GM12878 (cell line): ENCODE measurements around the gene TMEM150B. TPM values are rescaled to one million over a fixed set of nuclear protein-coding genes. Genes with fewer than 3 reads are reported as not detected.

ENCODE experiments used
- ATAC-seq: fragments of 200-7000 bp; cut with Tn5 transposase; 3 replicates; pipeline ENCODE4 v1.9.1; 2020; ENCODE audit warnings: mild to moderate bottlenecking, moderate library complexity
- BruUV-seq: library from RNA; stranded (reverse); fragments of 400-500 nt; replicated peaks from 2 replicates; lab custom pipeline; 2021; lab: Mats Ljungman, UMichigan
- CTCF ChIA-PET: fragments of 300-600 bp; sonication (Branson Sonifier 250); formaldehyde crosslinking; extraction: SDS; loops from one replicate; lab custom pipeline; 2021; ENCODE audit warnings: inconsistent platforms; lab: Yijun Ruan, JAX
- POLR2A ChIA-PET: fragments of 350-600 bp; formaldehyde crosslinking; extraction: SDS; loops from one replicate; lab custom pipeline; 2021; ENCODE audit warnings: inconsistent platforms; lab: Charles Lee
- RAD21 ChIA-PET: fragments of 300-600 bp; sonication (Branson Sonifier 250); formaldehyde crosslinking; loops from one replicate; lab custom pipeline; 2023; ENCODE audit warnings: antibody characterized with exemption; ENCODE audit not compliant: unreplicated experiment; lab: Charles Lee
- SMC1A ChIA-PET: fragments of 300-600 bp; sonication (Branson Sonifier 250); formaldehyde crosslinking; loops from one replicate; lab custom pipeline; 2023; ENCODE audit not compliant: unreplicated experiment, uncharacterized antibody; lab: Charles Lee
- DNase-seq: peaks from one replicate; pipeline ENCODE4 v3.0.0-alpha.2; 2011; ENCODE audit warnings: low read depth, low spot score
- FAIRE-seq: peaks from 3 replicates; lab custom pipeline; 2011; peaks lifted over from hg19 to GRCh38; lab: Jason Lieb, UNC
- H2AFZ ChIP-seq: 2 replicates; pipeline ENCODE4 v1.6.0; 2011; ENCODE audit warnings: low read depth, low read length, control low read depth; ENCODE audit not compliant: control insufficient read depth
- H3K27ac ChIP-seq: 2 replicates; pipeline ENCODE4 v1.5.1; 2011; ENCODE audit warnings: control low read depth; ENCODE audit not compliant: control insufficient read depth, insufficient read depth
- H3K27me3 ChIP-seq, 2 experiments: replicated peaks in 1 of 2; 2 replicates each; pipeline versions ENCODE4 v1.6.0 to v1.6.1; 2011; ENCODE audit warnings: low read length in 1 of 2; ENCODE audit not compliant: control insufficient read depth in 2 of 2, insufficient read depth in 2 of 2
- H3K36me3 ChIP-seq, 2 experiments: 2 replicates each; pipeline ENCODE4 v1.5.1; 2011; ENCODE audit warnings: low read length in 1 of 2; ENCODE audit not compliant: control insufficient read depth in 2 of 2, insufficient read depth in 2 of 2
- H3K4me1 ChIP-seq: 2 replicates; pipeline ENCODE4 v1.6.1; 2011; ENCODE audit warnings: mild to moderate bottlenecking, low read length, moderate library complexity, mixed read lengths; ENCODE audit not compliant: control insufficient read depth, insufficient read depth
- H3K4me2 ChIP-seq: 2 replicates; pipeline ENCODE4 v1.6.0; 2011; ENCODE audit warnings: control low read depth; ENCODE audit not compliant: control insufficient read depth, insufficient read depth
- H3K4me3 ChIP-seq: fragments of 200-600 bp; sonication (generic); 2 replicates; pipeline ENCODE4 v1.5.1; 2016
- H3K79me2 ChIP-seq: 2 replicates; pipeline ENCODE4 v1.6.0; 2011; ENCODE audit warnings: low read length; ENCODE audit not compliant: control insufficient read depth, insufficient read depth
- H3K9ac ChIP-seq: 2 replicates; pipeline ENCODE4 v1.8.0; 2011; ENCODE audit warnings: low read length, control low read depth, mixed read lengths; ENCODE audit not compliant: control insufficient read depth, insufficient read depth
- H3K9me3 ChIP-seq: replicated peaks from 3 replicates; pipeline ENCODE4 v1.5.1; 2011; ENCODE audit warnings: mild to moderate bottlenecking, low read length; ENCODE audit not compliant: control insufficient read depth, insufficient read depth
- H4K20me1 ChIP-seq: 2 replicates; pipeline ENCODE4 v1.6.0; 2011; ENCODE audit not compliant: control insufficient read depth, insufficient read depth
- MXI1 ChIP-seq: fragments of 150-350 bp; IDR thresholded peaks from 2 replicates; pipeline ENCODE4 v1.6.1; 2011; ENCODE audit warnings: low read depth, mild to moderate bottlenecking, inconsistent platforms, low read length, improper control_type of control experiment
- WGBS: methylation state at CpG from one replicate; pipeline ENCODE4 v1.1.6; 2016; ENCODE audit warnings: low lambda C conversion rate; ENCODE audit not compliant: insufficient replicate concordance, insufficient coverage; ENCODE audit errors: missing lambda C conversion rate; 5-methylcytosine and 5-hydroxymethylcytosine counted together
- in situ Hi-C: fragments of 300-500 bp; cut with MboI; formaldehyde crosslinking; loops from 9 replicates; pipeline ENCODE4 v1.14.3; 2018; ENCODE audit warnings: mixed read lengths
- intact Hi-C: fragments of 100-400 bp; cut with micrococcal nuclease; formaldehyde crosslinking; loops from one replicate; pipeline ENCODE4 v1.14.2; 2022; ENCODE audit not compliant: unreplicated experiment
- polyA plus RNA-seq, 11 experiments: library from polyadenylated mRNA; depleted of rRNA in 4 of 11; unstranded in 6 of 11; stranded (reverse) in 5 of 11; fragments of >200 nt; fragmentation: Nextera tagmentation in 4 of 11; fragmentation: Illumina TruSeq in 1 of 11; extraction: Ambion mirVana in 4 of 11; extraction: Trizol in 1 of 11; gene quantifications; 1 replicate in 1 of 11; 2 replicates in 10 of 11; pipeline versions ENCODE4 v1.2.1 to v1.2.3, GENCODE V29; 2011 to 2016; ENCODE audit warnings: inconsistent platforms in 2 of 11, missing spikeins in 2 of 11, low read depth in 1 of 11
- total RNA-seq, 4 experiments: library from RNA; depleted of rRNA in 3 of 4; stranded (reverse); fragments of >200 nt in 3 of 4; fragmentation: Illumina TruSeq in 1 of 4; extraction: Trizol in 1 of 4; gene quantifications; 2 replicates each; pipeline versions ENCODE4 v1.2.1 to v1.2.3, GENCODE V29; 2013 to 2021
- TF ChIP-seq, protein P1 (sequence below): fragments of 450-650 bp; conservative IDR thresholded peaks from 2 replicates; pipeline ENCODE4 v1.6.1; 2017; ENCODE audit warnings: mild to moderate bottlenecking, moderate library complexity

Gene TMEM150B
- total and polyA plus RNA-seq, 10 of the 15 experiments (the other 5 are each of a cell fraction or from before 2014, with no cell fraction given), result 0.09 to 0.23 (median 0.18) TPM; not detected in 6

DNA sequence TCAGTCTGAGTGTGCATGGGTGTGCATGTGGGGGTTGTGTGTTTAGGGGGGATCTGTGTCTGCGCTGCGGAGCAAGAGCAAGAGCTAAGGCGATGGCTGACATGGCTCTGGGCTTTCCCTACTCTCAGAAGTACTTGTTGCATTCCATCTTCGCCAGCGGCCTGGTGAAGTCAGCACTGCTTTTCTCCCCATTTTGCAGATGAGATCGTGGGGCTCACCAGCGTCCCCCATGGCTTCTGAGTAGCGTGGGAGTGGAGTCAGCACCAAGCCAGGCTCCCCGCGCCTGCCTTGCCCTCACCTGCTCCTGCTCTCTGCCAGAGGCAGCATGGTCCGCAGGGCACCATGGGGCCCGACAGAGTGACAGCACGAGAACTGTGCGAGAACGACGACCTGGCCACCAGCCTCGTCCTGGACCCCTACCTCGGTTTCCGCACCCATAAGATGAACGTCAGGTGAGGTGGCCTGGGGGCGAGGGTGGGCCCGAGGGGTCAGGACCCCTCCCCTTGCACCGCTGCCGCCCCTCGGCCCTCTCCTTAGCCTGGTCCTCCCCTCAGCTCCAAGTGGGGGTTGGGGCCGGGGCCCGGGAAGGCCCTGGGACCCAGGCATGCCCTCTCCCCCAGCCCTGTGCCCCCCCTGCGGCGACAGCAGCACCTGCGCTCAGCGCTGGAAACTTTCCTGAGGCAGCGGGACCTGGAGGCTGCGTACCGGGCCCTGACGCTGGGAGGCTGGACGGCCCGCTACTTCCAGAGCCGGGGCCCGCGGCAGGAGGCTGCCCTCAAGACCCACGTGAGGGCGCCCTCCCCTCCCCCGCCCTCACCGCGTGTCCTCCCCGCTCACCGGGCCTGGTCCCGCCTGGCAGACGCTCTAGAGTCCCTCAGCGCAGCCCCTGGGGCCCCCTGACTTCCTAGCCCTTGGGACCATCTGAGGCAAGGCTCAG lies 16.7 kb upstream of the TMEM150B start:
- H3K79me2 ChIP-seq, result peaks cover 7% of the 10 kb centered on the region
- TF ChIP-seq, protein P1, sequence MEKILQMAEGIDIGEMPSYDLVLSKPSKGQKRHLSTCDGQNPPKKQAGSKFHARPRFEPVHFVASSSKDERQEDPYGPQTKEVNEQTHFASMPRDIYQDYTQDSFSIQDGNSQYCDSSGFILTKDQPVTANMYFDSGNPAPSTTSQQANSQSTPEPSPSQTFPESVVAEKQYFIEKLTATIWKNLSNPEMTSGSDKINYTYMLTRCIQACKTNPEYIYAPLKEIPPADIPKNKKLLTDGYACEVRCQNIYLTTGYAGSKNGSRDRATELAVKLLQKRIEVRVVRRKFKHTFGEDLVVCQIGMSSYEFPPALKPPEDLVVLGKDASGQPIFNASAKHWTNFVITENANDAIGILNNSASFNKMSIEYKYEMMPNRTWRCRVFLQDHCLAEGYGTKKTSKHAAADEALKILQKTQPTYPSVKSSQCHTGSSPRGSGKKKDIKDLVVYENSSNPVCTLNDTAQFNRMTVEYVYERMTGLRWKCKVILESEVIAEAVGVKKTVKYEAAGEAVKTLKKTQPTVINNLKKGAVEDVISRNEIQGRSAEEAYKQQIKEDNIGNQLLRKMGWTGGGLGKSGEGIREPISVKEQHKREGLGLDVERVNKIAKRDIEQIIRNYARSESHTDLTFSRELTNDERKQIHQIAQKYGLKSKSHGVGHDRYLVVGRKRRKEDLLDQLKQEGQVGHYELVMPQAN, result 0 out of 2 replicates have a peak, but pooled peaks have one; percentile 5
- no peak for TF ChIP-seq MXI1
- TF ChIP-seq, all 136 proteins: peak for 1
- no peak for FAIRE-seq
- Histone ChIP-seq H3K27me3 (no peaks in the 10 kb centered on the region; a peak in 1 of 4 replicates), H3K9ac (peak overlapping the region; percentile 38; the same call in 1 of the 2 replicates), H3K36me3 (no peaks in the 10 kb centered on the region; a peak in 1 of 4 replicates), H3K27ac (no peak overlapping the region), H4K20me1 (no peaks in the 10 kb centered on the region), H3K4me1 (peaks cover 10% of the 10 kb centered on the region), H3K9me3 (no peaks in the 10 kb centered on the region), H3K4me2 (peak overlapping the region; percentile 70), H2AFZ (no peak overlapping the region), H3K4me3 (peak overlapping the region; percentile 85; the same call in 1 of the 2 replicates)
- POLR2A ChIA-PET, result interaction anchor here (0.5 to 1.8 kb wide), 4 partner anchors 41 to 134 kb away, joined by 3 to 5 read pairs (median 4); partner anchors contain the start of genes ISOC2, TMEM238 and ZNF628
- intact Hi-C loops, result no loop called here
- ATAC-seq, result no peak
- CTCF ChIA-PET, result no interaction called here
- TSS peak; percentile 68 for BruUV-seq
- WGBS, result 94% methylated on average over 31 of the region's 50 CpGs
- no peak for DNase-seq
- in situ Hi-C loops, result no loop called here
- SMC1A ChIA-PET, result no interaction called here
- RAD21 ChIA-PET, result no interaction called here
